Activated CD4-positive, alpha-beta T cell treated with anti-CD3 and anti-CD28 coated beads, Interleukin-2, amount 10 ng/mL, durations not matched to agents 24 days and 14 days (primary cell): Measurements from ENCODE around the gene RPS6KA5. TPM values are rescaled to one million over a fixed set of nuclear protein-coding genes. Genes with fewer than 3 reads are reported as not detected.
"Not testable (repeated sequence)": the region's sequence is repeated elsewhere in the genome, so short reads cannot be mapped to it uniquely, and the experiment has no call there.

Experiments used
- DNase-seq: peaks from one replicate; pipeline ENCODE4 v3.0.0; 2022
- H3K27ac Mint-ChIP-seq: one replicate; pipeline ENCODE4 v1.8.0; 2022; ENCODE audit warnings: mild to moderate bottlenecking, mixed read lengths
- H3K27me3 Mint-ChIP-seq: one replicate; pipeline ENCODE4 v1.8.0; 2022; ENCODE audit warnings: mixed read lengths
- H3K36me3 Mint-ChIP-seq: one replicate; pipeline ENCODE4 v1.8.0; 2022; ENCODE audit warnings: low read depth, mild to moderate bottlenecking, mixed read lengths
- H3K4me1 Mint-ChIP-seq: one replicate; pipeline ENCODE4 v1.8.0; 2021; ENCODE audit warnings: mixed read lengths
- H3K4me3 Mint-ChIP-seq: one replicate; pipeline ENCODE4 v1.8.0; 2022; ENCODE audit warnings: mild to moderate bottlenecking, moderate library complexity, mixed read lengths
- H3K9me3 Mint-ChIP-seq: one replicate; pipeline ENCODE4 v1.8.0; 2021; ENCODE audit warnings: mixed read lengths
- intact Hi-C: fragments of 100-400 bp; cut with micrococcal nuclease; formaldehyde crosslinking; loops from one replicate; pipeline ENCODE4 v1.15.1; 2023
- total RNA-seq: library from RNA; stranded (reverse); gene quantifications from 2 replicates; pipeline ENCODE4 v1.2.3, GENCODE V29; 2022

The RPS6KA5 gene
- total RNA-seq, 1 donor from 2014 or later, result 13.8 TPM

GRCh38 chr14:90983560-90983959, 76.9 kb downstream of the RPS6KA5 start:
- no peaks in the 10 kb centered on the region for H3K9me3 Mint-ChIP-seq
- H3K4me3 Mint-ChIP-seq, result no peak overlapping the region
- no peak overlapping the region for H3K27ac Mint-ChIP-seq
- no peak for DNase-seq
- H3K4me1 Mint-ChIP-seq, result peaks cover 15% of the 10 kb centered on the region
- H3K36me3 Mint-ChIP-seq, result peaks cover 18% of the 10 kb centered on the region
- H3K27me3 Mint-ChIP-seq, result no peaks in the 10 kb centered on the region
- intact Hi-C loops, result no loop called here

- intact Hi-C loops, result no loop called here
- Mint-ChIP-seq H3K4me3 (no peak overlapping the region), H3K36me3 (peaks cover 22% of the 10 kb centered on the region), H3K27me3 (no peaks in the 10 kb centered on the region), H3K9me3 (no peaks in the 10 kb centered on the region), H3K27ac (no peak overlapping the region), H3K4me1 (peaks cover 11% of the 10 kb centered on the region)
- no peak for DNase-seq
These were observed 78.8 kb downstream of the RPS6KA5 start for GRCh38 chr14:90981636-90982035.

DNA sequence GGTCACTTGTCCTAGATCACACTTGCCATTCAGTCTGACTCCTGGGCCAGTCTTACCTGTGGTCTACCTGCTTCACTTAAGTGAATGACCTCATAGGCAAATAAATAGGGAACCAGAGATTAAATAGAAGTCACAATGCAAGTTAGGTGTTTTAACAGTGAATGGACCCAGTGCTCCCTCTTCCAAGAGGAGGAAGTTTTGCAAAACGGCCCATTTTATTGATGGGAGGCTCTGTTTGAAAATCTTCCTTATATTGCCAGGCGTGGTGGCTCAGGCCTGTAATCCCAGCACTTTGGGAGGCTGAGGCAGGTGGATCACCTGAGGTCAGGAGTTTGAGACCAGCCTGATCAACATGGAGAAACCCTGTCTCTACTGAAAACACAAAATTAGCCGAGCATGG, 79.8 kb downstream of the RPS6KA5 start:
- DNase-seq, H3K27me3 Mint-ChIP-seq, H3K4me3 Mint-ChIP-seq, H3K9me3 Mint-ChIP-seq, H3K4me1 Mint-ChIP-seq, intact Hi-C loops, H3K27ac Mint-ChIP-seq: not testable (repeated sequence)
- peaks cover 24% of the 10 kb centered on the region for H3K36me3 Mint-ChIP-seq

DNA sequence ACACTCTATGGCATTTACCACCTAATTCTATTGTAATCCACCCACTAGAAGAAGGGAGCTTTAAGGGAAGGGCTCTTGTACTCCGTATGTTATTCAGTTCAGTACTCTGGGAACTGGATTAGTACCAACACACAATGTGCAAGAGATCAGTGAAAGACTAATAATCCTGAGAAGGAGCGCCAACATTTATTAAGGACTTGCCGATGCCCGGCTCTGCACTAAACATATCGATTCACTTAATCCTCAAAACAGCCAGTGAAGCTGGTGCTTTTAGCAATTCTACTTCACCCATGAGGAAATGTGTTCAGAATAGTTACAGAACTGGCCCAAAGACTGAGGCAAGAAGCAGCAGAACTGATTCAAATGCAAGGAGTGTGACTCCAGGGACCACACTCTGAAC, 80.9 kb downstream of the RPS6KA5 start:
- Mint-ChIP-seq H3K4me3 (no peak overlapping the region), H3K27me3 (no peaks in the 10 kb centered on the region), H3K9me3 (no peaks in the 10 kb centered on the region), H3K27ac (no peak overlapping the region), H3K36me3 (peaks cover 28% of the 10 kb centered on the region), H3K4me1 (peaks cover 5% of the 10 kb centered on the region)
- DNase-seq, result no peak
- intact Hi-C loops, result no loop called here

DNA sequence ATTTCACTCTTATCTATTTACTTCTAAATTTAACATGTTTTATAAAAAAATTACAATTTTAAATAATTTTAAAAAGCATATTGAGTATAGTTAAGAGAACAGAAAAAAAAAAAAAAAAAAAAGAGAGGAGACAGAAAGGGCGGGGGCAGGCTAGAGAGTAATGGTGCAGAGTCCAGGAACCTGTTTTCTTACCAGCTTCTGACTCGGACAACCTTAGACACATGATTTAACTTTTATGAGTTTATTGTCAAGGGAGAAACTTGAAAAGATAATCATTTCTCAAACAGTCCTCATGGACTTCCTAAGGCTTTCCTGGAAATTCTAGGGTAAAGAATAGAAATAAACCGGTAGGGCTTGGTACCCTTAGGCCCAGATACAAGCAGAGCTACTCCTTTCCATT, 84.3 kb downstream of the RPS6KA5 start:
- Mint-ChIP-seq H3K4me1 (peaks cover 8% of the 10 kb centered on the region), H3K27ac (no peak overlapping the region), H3K4me3 (no peak overlapping the region), H3K27me3 (no peaks in the 10 kb centered on the region), H3K9me3 (peaks cover 4% of the 10 kb centered on the region), H3K36me3 (peaks cover 52% of the 10 kb centered on the region)
- intact Hi-C loops, result no loop called here
- DNase-seq, result no peak

DNA sequence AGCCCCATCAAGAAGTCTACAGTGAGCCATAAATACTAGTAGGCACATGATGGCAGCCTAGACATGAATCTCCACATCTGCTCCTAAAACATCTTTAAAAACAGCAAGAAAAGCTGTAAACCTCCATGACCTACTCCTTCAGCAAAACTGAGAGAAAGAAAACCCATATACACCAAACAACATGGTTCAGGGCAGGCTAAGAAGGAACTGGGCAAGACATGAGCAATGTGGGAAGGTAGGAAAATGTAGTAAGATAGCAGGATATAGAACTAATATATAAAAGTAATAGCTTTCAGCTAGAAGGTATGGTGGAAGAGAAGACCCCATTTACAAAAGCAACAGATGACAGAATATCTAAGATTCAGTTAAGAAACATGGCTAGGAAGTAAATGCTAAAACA, 88.8 kb downstream of the RPS6KA5 start:
- DNase-seq, result no peak
- Mint-ChIP-seq H3K27ac (no peak overlapping the region), H3K4me1 (peaks cover 31% of the 10 kb centered on the region), H3K4me3 (peak overlapping the region; percentile 32), H3K27me3 (no peaks in the 10 kb centered on the region), H3K9me3 (peaks cover 8% of the 10 kb centered on the region), H3K36me3 (peaks cover 50% of the 10 kb centered on the region)
- intact Hi-C loops, result loop anchor here (2.0 to 5.0 kb wide), 2 partner anchors 66 to 257 kb away; no protein-coding TSS in a partner anchor

- peaks cover 55% of the 10 kb centered on the region for H3K36me3 Mint-ChIP-seq
- intact Hi-C loops, result loop anchor here (1.0 to 5.0 kb wide), 9 partner anchors 22 to 259 kb away; no protein-coding TSS in a partner anchor
- peaks cover 8% of the 10 kb centered on the region for H3K9me3 Mint-ChIP-seq
- H3K27me3 Mint-ChIP-seq, result no peaks in the 10 kb centered on the region
- peaks cover 38% of the 10 kb centered on the region for H3K4me1 Mint-ChIP-seq
- H3K27ac Mint-ChIP-seq, result peak overlapping the region; percentile 90
- peak overlapping the region; percentile 74 for H3K4me3 Mint-ChIP-seq
- no peak for DNase-seq
These were observed 90.3 kb downstream of the RPS6KA5 start for GRCh38 chr14:90970167-90970600.

DNA sequence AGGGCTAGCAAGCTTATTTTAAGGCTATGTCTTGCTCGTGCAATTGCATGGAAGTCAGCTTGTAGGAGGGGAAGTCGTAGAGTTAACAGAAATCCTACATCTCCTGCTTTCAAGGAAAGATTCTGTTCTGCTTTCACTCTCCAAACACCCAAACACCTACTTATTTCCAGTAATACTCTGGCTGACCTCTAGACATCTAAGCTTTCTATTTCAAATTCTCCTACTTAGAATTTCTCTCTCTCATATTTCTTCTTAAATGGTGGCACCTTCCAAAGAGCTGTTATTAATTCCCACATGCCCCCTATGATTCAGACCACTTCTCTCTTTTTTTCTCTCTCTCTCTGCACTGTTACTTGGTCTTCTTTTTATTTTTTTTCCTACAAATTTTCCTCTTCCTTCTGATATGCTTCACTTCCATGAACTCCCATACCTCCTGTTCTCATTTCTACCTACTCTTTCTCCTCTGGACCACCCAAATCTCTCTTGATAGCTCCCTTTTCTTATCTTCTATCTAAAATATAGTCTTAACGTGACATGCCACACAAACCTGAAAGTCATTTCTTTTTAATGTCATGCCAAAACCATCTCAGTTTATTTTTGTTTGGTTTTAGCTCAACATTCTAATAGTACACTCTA, 90.8 kb downstream of the RPS6KA5 start:
- DNase-seq, result peak; percentile 60
- peaks cover 8% of the 10 kb centered on the region for H3K9me3 Mint-ChIP-seq
- peak overlapping the region; percentile 90 for H3K27ac Mint-ChIP-seq
- peak overlapping the region; percentile 74 for H3K4me3 Mint-ChIP-seq
- H3K36me3 Mint-ChIP-seq, result peaks cover 55% of the 10 kb centered on the region
- no peaks in the 10 kb centered on the region for H3K27me3 Mint-ChIP-seq
- peaks cover 38% of the 10 kb centered on the region for H3K4me1 Mint-ChIP-seq
- intact Hi-C loops, result loop anchor here (1.0 to 5.0 kb wide), 9 partner anchors 23 to 259 kb away; no protein-coding TSS in a partner anchor

DNA sequence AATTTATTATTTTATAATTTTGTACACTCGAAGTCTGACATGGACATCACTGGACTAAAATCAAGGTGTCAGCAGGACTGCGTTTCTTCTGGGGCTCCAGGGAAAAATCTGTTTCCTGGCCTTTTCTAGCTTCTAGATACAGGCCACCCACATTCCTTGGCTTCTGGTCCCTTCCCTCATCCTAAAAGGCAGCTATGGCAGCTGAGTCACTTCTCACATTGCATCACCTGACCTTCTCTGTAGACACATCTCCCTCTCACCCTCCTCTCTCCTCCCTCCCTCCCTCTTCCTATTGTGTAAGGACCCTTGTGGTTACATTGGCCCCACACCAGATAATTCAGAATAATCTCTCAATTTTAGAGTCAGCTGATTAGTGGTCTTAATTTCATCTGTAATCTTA, 92.4 kb downstream of the RPS6KA5 start:
- no peak overlapping the region for H3K27ac Mint-ChIP-seq

DNA sequence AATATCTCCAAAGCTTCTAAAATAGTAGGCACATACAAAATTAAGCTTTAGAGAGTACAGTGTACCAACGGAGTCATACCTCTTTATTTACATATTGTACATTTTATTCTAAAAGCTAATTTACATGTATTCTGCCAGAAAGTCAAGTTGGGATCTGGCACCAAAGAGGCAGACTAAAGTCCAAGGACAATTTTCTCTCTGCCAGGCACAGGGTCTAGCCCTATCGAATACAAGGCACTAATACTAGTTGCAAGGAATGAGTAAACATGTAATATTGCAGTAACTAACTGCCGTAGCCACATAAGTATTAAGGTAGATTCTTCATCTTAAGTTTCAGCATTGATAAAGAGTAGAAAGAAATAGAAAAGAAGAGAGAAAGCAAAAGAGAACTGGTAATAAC, 93.9 kb downstream of the RPS6KA5 start:
- H3K4me3 Mint-ChIP-seq, result no peak overlapping the region
- DNase-seq, result no peak
- H3K9me3 Mint-ChIP-seq, result peaks cover 6% of the 10 kb centered on the region
- H3K4me1 Mint-ChIP-seq, result peaks cover 33% of the 10 kb centered on the region
- no peak overlapping the region for H3K27ac Mint-ChIP-seq
- peaks cover 51% of the 10 kb centered on the region for H3K36me3 Mint-ChIP-seq
- no peaks in the 10 kb centered on the region for H3K27me3 Mint-ChIP-seq
- intact Hi-C loops, result no loop called here

More for the DNA sequence above, 92.4 kb downstream of the RPS6KA5 start:
- Mint-ChIP-seq H3K36me3 (peaks cover 57% of the 10 kb centered on the region), H3K4me1 (peaks cover 38% of the 10 kb centered on the region), H3K27me3 (no peaks in the 10 kb centered on the region), H3K4me3 (no peak overlapping the region), H3K9me3 (peaks cover 8% of the 10 kb centered on the region)
- no peak for DNase-seq
- intact Hi-C loops, result no loop called here

GRCh38 chr14:90965765-90966164, 94.7 kb downstream of the RPS6KA5 start:
- H3K9me3 Mint-ChIP-seq, result peaks cover 4% of the 10 kb centered on the region
- intact Hi-C loops, result no loop called here

DNA sequence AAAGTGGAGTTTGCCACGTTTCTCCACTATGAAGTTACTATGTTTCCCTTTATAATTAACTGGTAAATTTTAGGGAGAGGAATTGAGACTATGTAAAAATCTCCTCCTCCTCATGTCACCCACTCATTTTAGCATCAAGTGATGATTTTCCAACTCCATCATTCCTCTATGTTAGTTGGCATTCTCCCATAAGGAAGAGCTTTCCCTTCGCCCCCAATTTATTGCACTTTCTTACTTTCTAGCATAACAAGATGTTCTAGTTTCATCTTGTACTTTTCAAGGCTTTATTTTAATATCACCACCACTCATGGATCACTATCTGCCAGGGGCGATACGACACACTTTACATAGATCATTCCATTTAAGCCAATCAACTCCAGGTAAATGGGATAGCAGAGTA, 97.1 kb downstream of the RPS6KA5 start:
- DNase-seq, result no peak
- Mint-ChIP-seq H3K36me3 (peaks cover 64% of the 10 kb centered on the region), H3K27ac (no peak overlapping the region), H3K9me3 (peaks cover 11% of the 10 kb centered on the region), H3K4me3 (no peak overlapping the region), H3K4me1 (peaks cover 14% of the 10 kb centered on the region), H3K27me3 (no peaks in the 10 kb centered on the region)
- intact Hi-C loops, result no loop called here

More at GRCh38 chr14:90965765-90966164, 94.7 kb downstream of the RPS6KA5 start:
- Mint-ChIP-seq H3K27me3 (no peaks in the 10 kb centered on the region), H3K4me1 (peaks cover 29% of the 10 kb centered on the region), H3K27ac (no peak overlapping the region), H3K36me3 (peaks cover 51% of the 10 kb centered on the region), H3K4me3 (no peak overlapping the region)
- DNase-seq, result no peak

- Mint-ChIP-seq H3K36me3 (peaks cover 61% of the 10 kb centered on the region), H3K4me3 (no peak overlapping the region), H3K27ac (no peak overlapping the region), H3K27me3 (no peaks in the 10 kb centered on the region), H3K4me1 (peaks cover 11% of the 10 kb centered on the region), H3K9me3 (peaks cover 9% of the 10 kb centered on the region)
- intact Hi-C loops, result no loop called here
- DNase-seq, result no peak
These were observed 97.8 kb downstream of the RPS6KA5 start for GRCh38 chr14:90962505-90963109.

- Mint-ChIP-seq H3K27me3 (no peaks in the 10 kb centered on the region), H3K9me3 (peaks cover 13% of the 10 kb centered on the region), H3K4me1 (peaks cover 11% of the 10 kb centered on the region), H3K4me3 (no peak overlapping the region), H3K27ac (no peak overlapping the region), H3K36me3 (peaks cover 66% of the 10 kb centered on the region)
- no peak for DNase-seq
- intact Hi-C loops, result no loop called here
These were observed 99.6 kb downstream of the RPS6KA5 start for GRCh38 chr14:90960818-90961217.
